MCF 10A (cell line): ENCODE data around the gene ADPRHL1. TPM values are rescaled to one million over a fixed set of nuclear protein-coding genes. Genes with fewer than 3 reads are reported as not detected.

ENCODE experiments used
- Bru-seq: library from RNA; stranded (reverse); fragments of 400-500 nt; gene quantifications from one replicate; lab custom pipeline; 2021; lab: Mats Ljungman, UMichigan
- BruChase-seq, 2 experiments: library from RNA; stranded (reverse); fragments of 400-500 nt; gene quantifications; one replicate each; lab custom pipeline; 2021; lab: Mats Ljungman, UMichigan
- BruUV-seq: library from RNA; stranded (reverse); fragments of 400-500 nt; replicated peaks from 2 replicates; lab custom pipeline; 2021; lab: Mats Ljungman, UMichigan
- CTCF ChIA-PET: fragments of 300-600 bp; sonication (Branson Sonifier 250); formaldehyde crosslinking; extraction: SDS; loops from one replicate; lab custom pipeline; 2021; ENCODE audit warnings: antibody characterized with exemption, inconsistent platforms; lab: Yijun Ruan, JAX
- POLR2A ChIA-PET: fragments of 300-600, 350-650 bp; sonication (Branson Sonifier 250); formaldehyde crosslinking; extraction: SDS; loops from one replicate; lab custom pipeline; 2020; ENCODE audit warnings: antibody characterized with exemption, inconsistent platforms; lab: Yijun Ruan, JAX
- DNase-seq: peaks from one replicate; pipeline ENCODE4 v3.0.0-alpha.2; 2018; ENCODE audit not compliant: unreplicated experiment
- H3K27ac Mint-ChIP-seq: one replicate; pipeline ENCODE4 v1.8.0; 2022; ENCODE audit warnings: mild to moderate bottlenecking, low read depth, mixed read lengths; ENCODE audit not compliant: unreplicated experiment
- H3K27me3 Mint-ChIP-seq: one replicate; pipeline ENCODE4 v1.8.0; 2022; ENCODE audit warnings: mixed read lengths; ENCODE audit not compliant: insufficient read depth, unreplicated experiment
- H3K36me3 Mint-ChIP-seq: one replicate; pipeline ENCODE4 v1.8.0; 2022; ENCODE audit warnings: mild to moderate bottlenecking, moderate library complexity, mixed read lengths; ENCODE audit not compliant: insufficient read depth, unreplicated experiment
- H3K4me1 Mint-ChIP-seq: one replicate; pipeline ENCODE4 v1.8.0; 2022; ENCODE audit warnings: mixed read lengths; ENCODE audit not compliant: insufficient read depth, unreplicated experiment
- H3K4me3 Mint-ChIP-seq: one replicate; pipeline ENCODE4 v1.8.0; 2022; ENCODE audit warnings: mild to moderate bottlenecking, moderate library complexity, mixed read lengths; ENCODE audit not compliant: unreplicated experiment
- H3K9me3 Mint-ChIP-seq: one replicate; pipeline ENCODE4 v1.8.0; 2022; ENCODE audit warnings: mixed read lengths; ENCODE audit not compliant: unreplicated experiment
- intact Hi-C: fragments of 100-400 bp; cut with micrococcal nuclease; formaldehyde crosslinking; loops from 2 replicates; pipeline ENCODE4 v1.14.1; 2022
- long read RNA-seq: library from polyadenylated mRNA; stranded (forward); transcript quantifications from one replicate; pipeline ENCODE4 v2.0.0, GENCODE V29; 2022
- total RNA-seq: library from RNA; stranded (reverse); gene quantifications from 2 replicates; pipeline ENCODE4 v1.2.3, GENCODE V29; 2022
- TF ChIP-seq, protein P1 (sequence below): fragments of 200-600 bp; IDR thresholded peaks from one replicate; pipeline ENCODE4 v1.8.0; 2022; ENCODE audit warnings: antibody characterized with exemption, mild to moderate bottlenecking; ENCODE audit not compliant: unreplicated experiment

ADPRHL1 gene
- 2.6 and 4.3 TPM in 2 replicates for total RNA-seq
- Bru-seq, nascent RNA = percentile 31 among the genes with signal in this experiment
- BruChase-seq, experiment 1, labeled RNA remaining after a 6-hour chase = percentile 44 among the genes with signal in this experiment
- percentile 37 among the genes with signal in this experiment for BruChase-seq, experiment 2, labeled RNA remaining after a 2-hour chase
- long read RNA-seq, partial matches to known transcripts = 0 of 5 reads
- long read RNA-seq, other reads (novel, unspliced or antisense) = 2 of 5 reads

DNA sequence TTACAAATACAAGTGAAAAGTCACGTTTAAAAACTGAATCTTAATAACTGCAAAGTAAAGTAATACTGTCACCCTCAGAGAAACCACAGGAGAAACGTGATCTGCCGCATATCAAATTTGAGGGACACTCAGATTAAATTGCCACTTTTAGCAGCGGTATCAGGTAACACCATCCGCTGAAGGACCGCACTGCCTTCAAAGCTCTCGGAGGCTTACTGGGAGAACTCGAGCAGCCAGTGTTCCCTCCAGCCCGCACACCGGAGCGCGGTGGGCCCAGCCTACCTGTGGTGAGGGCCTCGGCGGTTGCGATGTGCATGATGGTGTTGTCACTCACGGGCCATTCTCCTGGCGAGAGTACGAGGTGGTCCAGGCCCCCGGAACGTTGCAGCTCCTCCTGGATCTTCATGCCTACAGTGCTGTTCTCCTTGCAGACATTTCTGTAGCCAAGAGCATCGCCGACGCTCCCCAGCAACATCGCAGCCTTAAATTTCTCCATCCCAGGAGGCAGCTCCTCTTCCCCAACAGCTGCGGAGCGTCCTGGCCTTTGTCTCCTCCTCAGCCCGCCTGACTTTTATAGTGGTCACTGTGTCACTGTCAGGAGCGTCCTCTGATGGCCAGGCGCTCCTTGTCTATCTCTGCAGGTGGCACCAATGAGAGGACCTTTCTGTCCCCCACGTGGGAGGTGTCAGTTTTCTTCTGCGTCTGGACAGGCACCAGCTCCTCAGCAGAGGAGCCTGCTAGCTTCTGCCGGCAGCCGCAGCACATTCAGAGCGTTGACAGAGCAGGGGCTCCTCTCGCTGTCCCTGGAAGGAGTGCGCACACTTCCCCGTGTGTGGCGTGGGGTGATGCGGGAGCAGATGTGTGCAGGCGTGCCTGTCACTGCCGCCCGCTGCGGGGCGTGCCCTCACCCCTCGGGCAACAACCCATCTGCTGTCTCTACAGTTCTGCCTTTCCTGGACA lies at the start of gene ADPRHL1:
Gene ADPRHL1, minus strand, starts transcription at position 547 of the 960 bp plus-strand sequence. Its CDS starts 51 bp downstream, at position 496.
- Mint-ChIP-seq H3K27me3 (no peaks in the 10 kb centered on the region), H3K4me1 (peaks cover 6% of the 10 kb centered on the region), H3K36me3 (peaks cover 51% of the 10 kb centered on the region), H3K27ac (no peak within 1 kb of the TSS), H3K9me3 (no peaks in the 10 kb centered on the region), H3K4me3 (no peak within 1 kb of the TSS)
- no TSS peak for BruUV-seq
- no peak for DNase-seq
- POLR2A ChIA-PET = interaction anchor here (0.6 to 1.1 kb wide), 2 partner anchors 36 to 42 kb away, joined by 3 to 5 read pairs; no protein-coding TSS in a partner anchor
- TF ChIP-seq, protein P1, sequence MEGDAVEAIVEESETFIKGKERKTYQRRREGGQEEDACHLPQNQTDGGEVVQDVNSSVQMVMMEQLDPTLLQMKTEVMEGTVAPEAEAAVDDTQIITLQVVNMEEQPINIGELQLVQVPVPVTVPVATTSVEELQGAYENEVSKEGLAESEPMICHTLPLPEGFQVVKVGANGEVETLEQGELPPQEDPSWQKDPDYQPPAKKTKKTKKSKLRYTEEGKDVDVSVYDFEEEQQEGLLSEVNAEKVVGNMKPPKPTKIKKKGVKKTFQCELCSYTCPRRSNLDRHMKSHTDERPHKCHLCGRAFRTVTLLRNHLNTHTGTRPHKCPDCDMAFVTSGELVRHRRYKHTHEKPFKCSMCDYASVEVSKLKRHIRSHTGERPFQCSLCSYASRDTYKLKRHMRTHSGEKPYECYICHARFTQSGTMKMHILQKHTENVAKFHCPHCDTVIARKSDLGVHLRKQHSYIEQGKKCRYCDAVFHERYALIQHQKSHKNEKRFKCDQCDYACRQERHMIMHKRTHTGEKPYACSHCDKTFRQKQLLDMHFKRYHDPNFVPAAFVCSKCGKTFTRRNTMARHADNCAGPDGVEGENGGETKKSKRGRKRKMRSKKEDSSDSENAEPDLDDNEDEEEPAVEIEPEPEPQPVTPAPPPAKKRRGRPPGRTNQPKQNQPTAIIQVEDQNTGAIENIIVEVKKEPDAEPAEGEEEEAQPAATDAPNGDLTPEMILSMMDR = no peak
- intact Hi-C loops = no loop called here
- CTCF ChIA-PET = interaction anchor here (0.7 kb wide), 1 partner anchor 44 kb away, joined by 4 read pairs; no protein-coding TSS in a partner anchor

DNA sequence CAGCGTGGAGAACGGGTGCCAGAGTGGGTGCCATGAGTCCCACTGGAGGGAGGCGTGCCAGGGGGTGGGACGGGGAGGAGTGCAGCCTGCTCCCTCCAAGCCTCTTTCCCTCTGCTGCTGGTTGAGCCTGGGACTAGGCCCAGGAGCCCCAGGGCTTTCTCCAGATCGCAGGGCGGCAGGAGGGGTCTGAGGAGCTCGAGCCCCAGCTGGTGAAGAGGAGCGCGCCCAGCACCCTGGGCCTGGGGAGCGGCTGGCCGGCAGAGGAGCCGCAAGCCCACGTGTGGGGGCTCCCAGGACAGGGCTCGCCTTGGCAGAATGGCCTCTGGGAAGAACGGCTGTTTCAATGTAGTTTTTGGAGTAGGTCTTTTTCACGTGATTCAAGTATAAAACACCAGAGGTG lies 49.4 kb upstream of the ADPRHL1 start:
- ChIA-PET CTCF (no interaction called here), POLR2A (interaction anchor here (1.4 kb wide), 1 partner anchor 9 kb away, joined by 4 read pairs; no protein-coding TSS in a partner anchor)
- Mint-ChIP-seq H3K27me3 (no peaks in the 10 kb centered on the region), H3K4me3 (no peak overlapping the region), H3K9me3 (no peaks in the 10 kb centered on the region), H3K27ac (no peak overlapping the region), H3K36me3 (peaks cover 81% of the 10 kb centered on the region), H3K4me1 (no peaks in the 10 kb centered on the region)
- intact Hi-C loops = no loop called here
- TF ChIP-seq, protein P1 = no peak
- BruUV-seq = no TSS peak
- no peak for DNase-seq

DNA sequence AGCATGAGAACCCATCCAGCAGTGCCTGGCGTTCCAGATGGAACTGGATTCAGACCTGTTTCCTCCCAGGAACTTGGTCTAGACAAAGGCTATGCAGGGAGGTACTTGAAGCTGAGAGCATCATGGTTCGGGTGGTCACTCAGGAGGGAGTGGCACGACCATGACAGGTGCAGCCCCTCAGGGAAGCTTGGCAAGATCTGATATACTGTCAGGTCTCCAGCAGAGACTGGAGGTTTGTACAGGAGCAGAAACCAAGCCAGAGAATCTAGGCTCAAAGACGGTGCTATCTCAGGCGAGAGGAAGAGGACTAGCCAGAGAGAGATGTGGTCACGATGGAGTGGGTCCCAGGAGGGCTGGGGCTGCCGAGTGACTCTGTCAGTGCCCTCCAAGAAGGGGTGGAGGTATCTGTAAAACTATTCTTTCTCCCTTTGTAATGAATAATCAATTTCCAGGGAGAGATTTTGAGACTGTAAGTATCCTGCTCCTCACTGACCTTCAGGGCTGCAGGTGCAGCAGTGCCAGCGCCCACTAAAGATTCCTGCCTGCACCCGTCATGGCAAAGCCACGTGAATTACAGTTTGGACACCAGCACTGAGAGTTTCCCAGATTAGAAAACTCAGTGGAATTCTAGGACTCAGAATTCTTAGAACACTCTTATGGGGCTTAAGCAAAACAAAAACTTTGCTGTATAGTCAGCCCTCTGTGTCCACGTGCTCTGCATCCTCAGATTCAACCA lies 47.4 kb upstream of the ADPRHL1 start:
- no peak for DNase-seq
- peaks cover 93% of the 10 kb centered on the region for H3K36me3 Mint-ChIP-seq
- intact Hi-C loops = no loop called here
- peaks cover 5% of the 10 kb centered on the region for H3K4me1 Mint-ChIP-seq
- H3K9me3 Mint-ChIP-seq = no peaks in the 10 kb centered on the region
- ChIA-PET CTCF (no interaction called here), POLR2A (no interaction called here)
- no peak overlapping the region for H3K4me3 Mint-ChIP-seq
- no peaks in the 10 kb centered on the region for H3K27me3 Mint-ChIP-seq
- no TSS peak for BruUV-seq
- TF ChIP-seq, protein P1 = no peak
- no peak overlapping the region for H3K27ac Mint-ChIP-seq
